ENCODE data around the gene TMEM150A.
A peak's percentile ranks its signal among the peaks of the same experiment; 100 is the strongest.

The TMEM150A gene

DNA sequence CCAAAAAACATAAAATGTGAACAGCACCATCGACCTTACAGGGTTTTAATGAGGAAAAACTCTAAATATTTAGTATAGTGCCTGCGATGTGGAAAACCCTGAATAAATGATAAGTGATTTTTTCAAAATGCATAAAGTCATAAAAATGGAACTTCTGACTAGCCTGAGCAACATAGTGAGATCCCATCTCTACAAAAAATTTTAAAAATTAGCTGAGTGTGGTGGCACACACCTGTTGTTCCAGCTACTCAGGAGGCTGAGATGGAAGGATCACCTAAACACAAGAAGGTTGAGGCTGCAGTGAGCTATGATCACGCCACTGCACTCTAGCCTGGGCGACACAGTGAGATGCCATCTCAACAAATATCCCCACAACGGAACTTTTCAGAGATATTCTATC lies 45.4 kb downstream of the TMEM150A start:
- Histone ChIP-seq H3K36me3 (replicated peaks; ENCODE audit: low read depth, low read length) (peaks cover 33% of the 10 kb centered on the region), H3K79me2 (ENCODE audit: low read length) (peaks cover 30% of the 10 kb centered on the region), H4K20me1 (ENCODE audit: insufficient read depth, low read length) (no peaks in the 10 kb centered on the region), H3K4me3 (ENCODE audit: low read length) (no peak overlapping the region), H3K9me3 (ENCODE audit: insufficient read depth, low read length) (no peaks in the 10 kb centered on the region), H2AFZ (ENCODE audit: low read depth, low read length) (no peak overlapping the region), H3K4me2 (ENCODE audit: low read length) (no peak overlapping the region), H3K27me3 (ENCODE audit: low read depth, low read length) (no peaks in the 10 kb centered on the region), H3K27ac (ENCODE audit: low read length) (no peak overlapping the region), H3K4me1 (ENCODE audit: low read length) (peaks cover 11% of the 10 kb centered on the region; the same call in 1 of the 2 replicates), H3K9ac (ENCODE audit: low read length) (no peak overlapping the region)
- TF ChIP-seq, protein P1, sequence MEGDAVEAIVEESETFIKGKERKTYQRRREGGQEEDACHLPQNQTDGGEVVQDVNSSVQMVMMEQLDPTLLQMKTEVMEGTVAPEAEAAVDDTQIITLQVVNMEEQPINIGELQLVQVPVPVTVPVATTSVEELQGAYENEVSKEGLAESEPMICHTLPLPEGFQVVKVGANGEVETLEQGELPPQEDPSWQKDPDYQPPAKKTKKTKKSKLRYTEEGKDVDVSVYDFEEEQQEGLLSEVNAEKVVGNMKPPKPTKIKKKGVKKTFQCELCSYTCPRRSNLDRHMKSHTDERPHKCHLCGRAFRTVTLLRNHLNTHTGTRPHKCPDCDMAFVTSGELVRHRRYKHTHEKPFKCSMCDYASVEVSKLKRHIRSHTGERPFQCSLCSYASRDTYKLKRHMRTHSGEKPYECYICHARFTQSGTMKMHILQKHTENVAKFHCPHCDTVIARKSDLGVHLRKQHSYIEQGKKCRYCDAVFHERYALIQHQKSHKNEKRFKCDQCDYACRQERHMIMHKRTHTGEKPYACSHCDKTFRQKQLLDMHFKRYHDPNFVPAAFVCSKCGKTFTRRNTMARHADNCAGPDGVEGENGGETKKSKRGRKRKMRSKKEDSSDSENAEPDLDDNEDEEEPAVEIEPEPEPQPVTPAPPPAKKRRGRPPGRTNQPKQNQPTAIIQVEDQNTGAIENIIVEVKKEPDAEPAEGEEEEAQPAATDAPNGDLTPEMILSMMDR (IDR thresholded peaks at IDR 0.05; ENCODE audit: low read depth, low read length): no peak

DNA sequence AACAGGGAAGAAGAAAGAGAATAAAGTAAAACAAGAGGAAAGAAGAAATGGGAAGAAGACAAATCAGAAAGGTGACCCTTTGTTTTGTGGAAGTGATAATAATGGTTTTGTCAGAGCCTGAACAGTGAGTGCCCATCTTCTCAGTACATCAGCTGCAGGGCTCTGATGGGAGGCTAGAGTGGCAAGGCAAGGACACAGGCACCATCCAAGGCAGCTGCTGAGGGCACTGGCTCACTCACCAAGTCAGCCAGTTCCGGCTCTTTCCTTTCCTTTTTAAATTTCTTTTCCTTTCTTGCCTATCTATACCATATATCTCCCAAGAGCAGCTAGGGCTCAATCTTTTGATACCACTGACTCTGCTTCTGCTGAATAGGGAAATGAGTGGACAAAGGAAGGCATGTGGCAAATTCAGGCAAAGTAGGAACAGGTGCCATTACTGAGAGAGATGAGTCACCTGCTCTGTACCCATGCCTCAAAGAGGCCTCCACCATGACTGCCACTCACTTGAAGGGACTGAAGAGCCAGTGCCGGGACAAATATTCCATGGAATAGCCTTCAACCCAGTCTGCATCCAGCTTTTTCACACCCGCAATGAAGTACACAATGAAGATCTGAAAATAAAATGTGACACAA lies 47.4 kb downstream of the TMEM150A start:
- peaks cover 51% of the 10 kb centered on the region for H3K36me3 ChIP-seq (replicated peaks; ENCODE audit: low read depth, low read length)

DNA sequence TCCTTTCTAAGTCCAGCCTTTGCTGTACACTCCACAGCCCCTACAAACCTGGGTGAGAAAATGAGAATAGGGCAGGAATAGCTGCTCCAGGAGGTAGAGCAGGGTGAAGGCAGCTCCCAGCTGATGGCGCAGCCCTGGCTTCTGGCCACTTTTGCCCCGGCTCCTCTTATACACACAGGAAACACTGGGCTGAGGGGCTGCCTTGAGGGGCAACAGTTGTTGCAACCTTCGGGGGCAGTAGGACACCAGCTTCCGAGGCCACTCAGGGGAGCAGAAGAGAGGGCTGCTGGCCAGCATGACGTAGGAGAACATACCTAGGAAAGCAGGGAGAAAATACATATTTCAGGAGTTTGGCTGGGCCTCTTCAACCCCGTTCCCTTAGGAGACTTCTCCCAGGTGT lies 49.3 kb downstream of the TMEM150A start:
- peaks cover 5% of the 10 kb centered on the region; the same call in 1 of the 2 replicates for H3K79me2 ChIP-seq (ENCODE audit: low read length)
- no peak for TF ChIP-seq EZH2phosphoT487 (IDR thresholded peaks at IDR 0.05; ENCODE audit: low read depth)
- TF ChIP-seq, protein P1 (IDR thresholded peaks at IDR 0.05; ENCODE audit: low read depth, low read length): no peak
- no peak overlapping the region for H3K4me2 ChIP-seq (ENCODE audit: low read length)
- H3K36me3 ChIP-seq (replicated peaks; ENCODE audit: low read depth, low read length): peaks cover 50% of the 10 kb centered on the region
- no peaks in the 10 kb centered on the region for H3K4me1 ChIP-seq (ENCODE audit: low read length)
- no peaks in the 10 kb centered on the region for H3K9me3 ChIP-seq (ENCODE audit: insufficient read depth, low read length)
- H4K20me1 ChIP-seq (ENCODE audit: insufficient read depth, low read length): no peaks in the 10 kb centered on the region
- H3K4me3 ChIP-seq (ENCODE audit: low read length): no peak overlapping the region
- no peak overlapping the region for H2AFZ ChIP-seq (ENCODE audit: low read depth, low read length)
- no peak overlapping the region for H3K9ac ChIP-seq (ENCODE audit: low read length)
- no peak overlapping the region for H3K27ac ChIP-seq (ENCODE audit: low read length)
- no peaks in the 10 kb centered on the region for H3K27me3 ChIP-seq (ENCODE audit: low read depth, low read length)

More for the DNA sequence above, 47.4 kb downstream of the TMEM150A start:
- Histone ChIP-seq H3K4me2 (ENCODE audit: low read length) (no peak overlapping the region), H3K4me1 (ENCODE audit: low read length) (peaks cover 5% of the 10 kb centered on the region; the same call in 1 of the 2 replicates), H3K79me2 (ENCODE audit: low read length) (peaks cover 20% of the 10 kb centered on the region), H4K20me1 (ENCODE audit: insufficient read depth, low read length) (no peaks in the 10 kb centered on the region), H3K4me3 (ENCODE audit: low read length) (no peak overlapping the region), H3K27ac (ENCODE audit: low read length) (no peak overlapping the region), H3K9me3 (ENCODE audit: insufficient read depth, low read length) (no peaks in the 10 kb centered on the region), H2AFZ (ENCODE audit: low read depth, low read length) (no peak overlapping the region), H3K27me3 (ENCODE audit: low read depth, low read length) (no peaks in the 10 kb centered on the region), H3K9ac (ENCODE audit: low read length) (no peak overlapping the region)
- TF ChIP-seq, protein P1 (IDR thresholded peaks at IDR 0.05; ENCODE audit: low read depth, low read length): no peak
- no peak for TF ChIP-seq EZH2phosphoT487 (IDR thresholded peaks at IDR 0.05; ENCODE audit: low read depth)

DNA sequence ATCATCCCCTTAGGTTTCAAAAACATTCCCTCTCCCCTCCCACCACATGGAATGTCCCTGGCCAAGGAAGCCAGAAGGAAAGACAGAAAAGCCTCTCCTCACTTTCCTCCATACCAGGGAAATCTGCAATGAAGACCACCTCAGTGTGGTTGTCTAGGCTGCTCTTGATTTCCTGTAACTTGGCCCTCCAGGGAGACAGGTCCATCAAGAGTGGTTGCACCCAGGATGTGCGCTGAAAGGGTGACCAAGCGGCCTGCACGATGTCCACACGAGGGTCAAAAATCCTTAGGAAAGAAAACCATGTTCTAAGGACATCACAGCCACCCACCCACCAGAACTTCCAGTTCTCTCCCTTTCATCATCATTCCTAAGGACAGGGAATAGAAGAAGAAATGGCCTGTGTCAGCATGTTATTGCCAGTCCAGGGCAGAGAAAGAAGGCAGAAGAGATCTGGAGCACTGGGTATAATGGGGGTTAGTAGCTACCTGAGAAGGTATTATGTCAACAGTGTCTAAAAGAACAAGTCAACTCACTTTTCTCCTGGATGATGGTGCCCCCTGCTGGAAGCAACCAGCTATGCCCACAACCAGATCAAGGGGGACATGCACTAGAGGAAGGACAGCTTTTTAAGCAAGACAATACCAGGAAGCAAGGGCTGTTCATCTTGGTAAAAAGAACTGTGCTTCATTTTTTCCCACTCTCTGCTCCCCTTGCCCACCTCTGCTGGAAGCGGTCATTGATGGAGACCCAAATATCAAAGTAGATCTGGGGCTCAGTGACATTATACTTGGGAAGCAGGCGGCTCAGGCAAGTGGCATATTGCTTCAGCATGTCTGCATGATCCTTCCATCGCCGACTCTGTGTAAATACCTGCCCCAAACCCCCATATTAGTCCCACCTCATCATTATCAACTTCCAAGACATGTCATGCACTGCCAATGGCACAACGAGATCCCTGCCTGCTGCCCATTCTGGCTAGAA lies 50.5 kb downstream of the TMEM150A start:
- Histone ChIP-seq H3K9me3 (ENCODE audit: insufficient read depth, low read length) (no peaks in the 10 kb centered on the region), H3K79me2 (ENCODE audit: low read length) (no peaks in the 10 kb centered on the region), H3K9ac (ENCODE audit: low read length) (no peak overlapping the region), H4K20me1 (ENCODE audit: insufficient read depth, low read length) (no peaks in the 10 kb centered on the region), H2AFZ (ENCODE audit: low read depth, low read length) (no peak overlapping the region), H3K4me3 (ENCODE audit: low read length) (no peak overlapping the region), H3K27me3 (ENCODE audit: low read depth, low read length) (no peaks in the 10 kb centered on the region), H3K27ac (ENCODE audit: low read length) (no peak overlapping the region), H3K4me1 (ENCODE audit: low read length) (no peaks in the 10 kb centered on the region), H3K4me2 (ENCODE audit: low read length) (no peak overlapping the region), H3K36me3 (replicated peaks; ENCODE audit: low read depth, low read length) (peaks cover 52% of the 10 kb centered on the region)
- TF ChIP-seq, protein P1 (IDR thresholded peaks at IDR 0.05; ENCODE audit: low read depth, low read length): peak; percentile 96
- no peak for TF ChIP-seq EZH2phosphoT487 (IDR thresholded peaks at IDR 0.05; ENCODE audit: low read depth)
